ENCODE results near the gene CBFA2T3.
"Not testable (repeated sequence)": the region's sequence is repeated elsewhere in the genome, so short reads cannot be mapped to it uniquely, and the experiment has no call there.

CBFA2T3 gene

DNA sequence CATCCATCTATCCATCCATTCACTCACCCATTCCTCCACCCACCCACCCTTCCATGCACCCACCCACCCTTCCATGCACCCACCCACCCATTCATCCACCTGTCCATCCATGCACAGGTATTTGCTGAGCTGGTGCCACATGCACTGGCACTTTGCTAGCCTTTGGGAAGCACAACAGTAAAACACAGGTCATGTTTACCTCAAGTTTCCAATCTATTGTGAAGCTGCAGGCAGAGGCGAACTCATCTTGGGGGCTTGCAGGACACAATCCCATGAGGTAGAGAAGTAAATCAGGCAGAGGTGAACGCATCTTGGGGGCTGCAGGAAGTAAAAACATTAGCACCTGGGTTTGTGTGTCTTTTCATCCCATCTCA is 35.6 kb upstream of the CBFA2T3 start:
- DNase-seq, result no peak

GRCh38 chr16:89011909-89012621 is 35.1 kb upstream of the CBFA2T3 start:
- no peak for DNase-seq

- no peak for DNase-seq
Observed at GRCh38 chr16:89010210-89010925, 33.4 kb upstream of the CBFA2T3 start.

- DNase-seq, result no peak
Observed at GRCh38 chr16:89009343-89010209, 32.6 kb upstream of the CBFA2T3 start.

- DNase-seq, result not testable (repeated sequence)
Observed at GRCh38 chr16:89008796-89009195, 31.8 kb upstream of the CBFA2T3 start.

DNA sequence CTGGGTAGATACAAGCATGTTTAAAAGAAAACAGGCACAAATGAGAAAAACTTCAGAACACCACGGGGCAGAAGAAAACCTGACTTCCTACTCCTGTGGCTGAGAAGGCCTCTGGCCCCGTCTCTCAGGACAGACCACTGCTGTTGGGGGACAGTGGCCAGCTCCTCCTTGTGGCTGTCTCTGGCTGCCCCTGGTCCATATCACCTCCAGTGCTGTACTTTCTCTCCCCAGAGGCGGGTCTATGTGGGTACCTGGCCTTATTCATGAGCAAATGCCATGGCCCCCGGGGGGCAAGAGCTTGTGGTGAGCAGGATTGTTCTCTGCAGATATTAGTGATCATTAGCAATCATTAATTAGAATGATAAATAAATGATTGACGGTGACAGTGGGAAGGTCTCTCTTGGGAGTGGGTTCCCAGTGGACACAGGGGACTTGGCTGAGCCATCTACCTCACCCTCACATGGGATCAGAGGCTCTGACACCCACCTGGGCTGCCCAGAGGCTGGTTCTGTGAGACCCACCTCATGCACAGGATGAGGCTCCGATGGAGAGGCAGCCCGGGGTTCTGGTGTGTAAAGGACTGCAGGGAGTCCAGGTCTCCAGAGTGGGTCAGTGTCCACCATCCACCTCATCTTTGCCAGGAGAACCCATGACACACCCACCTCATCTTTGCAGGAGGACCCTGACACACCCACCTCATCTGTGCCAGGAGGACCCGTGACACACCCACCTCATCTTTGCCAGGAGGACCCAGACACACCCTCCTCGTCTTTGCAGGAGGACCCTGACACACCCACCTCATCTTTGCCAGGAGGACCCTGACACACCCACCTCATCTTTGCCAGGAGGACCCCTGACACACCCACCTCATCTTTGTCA is 30.6 kb upstream of the CBFA2T3 start:
- no peak for DNase-seq

GRCh38 chr16:89006036-89006752 is 29.2 kb upstream of the CBFA2T3 start:
- no peak for DNase-seq

DNA sequence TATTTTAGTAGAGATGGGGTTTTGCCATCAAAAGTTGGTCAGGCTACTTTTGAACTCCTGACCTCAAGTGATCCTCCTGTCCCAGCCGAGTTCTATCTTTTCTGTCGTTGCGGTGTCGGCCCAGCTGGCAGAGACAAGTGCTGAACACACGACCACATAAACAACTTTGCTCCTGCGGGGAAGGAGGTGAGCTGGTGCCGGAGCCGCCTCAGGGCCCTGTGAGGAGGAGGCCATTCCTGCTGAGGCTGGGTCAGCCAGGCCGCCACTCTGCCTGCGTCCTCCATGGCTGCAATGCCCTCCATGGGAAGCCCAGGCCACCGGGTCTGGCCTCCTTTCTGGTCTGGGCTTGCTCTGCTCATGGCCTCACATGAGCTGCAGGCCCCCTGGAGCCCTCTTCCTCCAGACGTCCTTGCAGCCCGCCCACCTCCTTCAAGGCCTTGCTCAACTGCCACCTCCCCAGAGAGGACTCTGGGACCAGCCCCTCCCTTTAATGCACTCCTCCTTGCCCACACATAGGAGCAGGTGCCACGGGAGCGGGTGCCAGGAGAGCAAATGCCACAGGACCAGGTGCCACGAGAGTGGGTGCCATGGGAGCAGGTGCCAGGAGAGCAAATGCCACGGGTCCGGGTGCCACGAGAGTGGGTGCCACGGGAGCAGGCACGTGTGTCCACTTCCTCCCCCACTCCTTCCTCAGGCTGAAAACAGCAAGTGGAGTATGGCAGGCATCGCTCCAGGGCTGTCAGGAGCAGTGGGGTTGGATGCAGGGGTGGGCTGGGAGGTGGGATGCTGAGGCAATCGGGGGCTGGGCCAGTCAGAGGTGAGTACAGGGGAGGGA is 28.4 kb upstream of the CBFA2T3 start:
- DNase-seq, result no peak

DNA sequence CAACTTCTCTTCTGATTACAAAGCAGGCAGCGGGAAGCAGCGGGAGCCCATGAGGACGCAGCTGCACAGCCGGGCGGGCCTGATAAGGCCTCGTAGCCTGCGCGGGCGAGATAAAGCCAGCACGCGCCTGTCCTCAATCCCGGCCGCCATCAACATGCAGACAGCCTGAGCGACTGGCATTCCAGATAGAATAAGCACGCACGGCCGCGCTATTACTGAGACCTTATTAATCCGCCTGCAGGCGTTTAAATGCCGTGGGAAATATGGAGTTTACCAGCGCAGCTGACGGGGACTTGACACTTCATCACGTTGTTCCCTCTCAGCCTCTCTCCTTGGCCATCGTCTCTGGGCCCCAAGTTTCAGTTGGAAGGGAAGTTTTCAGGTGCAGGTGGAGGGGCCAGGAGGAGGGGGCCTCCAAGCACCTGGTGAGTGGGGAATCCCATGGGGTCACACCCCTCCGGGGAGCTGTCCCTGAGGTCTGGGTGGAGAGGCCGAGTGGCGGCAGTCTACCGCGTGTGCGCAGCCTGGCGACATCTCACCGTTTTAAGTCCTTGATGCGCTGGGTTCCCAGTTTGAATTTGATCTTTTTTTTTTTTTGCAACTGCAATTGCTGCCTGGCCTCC is 27.3 kb upstream of the CBFA2T3 start:
- DNase-seq, result no peak

- no peak for DNase-seq
Observed at GRCh38 chr16:89003831-89004208, 26.8 kb upstream of the CBFA2T3 start.

DNA sequence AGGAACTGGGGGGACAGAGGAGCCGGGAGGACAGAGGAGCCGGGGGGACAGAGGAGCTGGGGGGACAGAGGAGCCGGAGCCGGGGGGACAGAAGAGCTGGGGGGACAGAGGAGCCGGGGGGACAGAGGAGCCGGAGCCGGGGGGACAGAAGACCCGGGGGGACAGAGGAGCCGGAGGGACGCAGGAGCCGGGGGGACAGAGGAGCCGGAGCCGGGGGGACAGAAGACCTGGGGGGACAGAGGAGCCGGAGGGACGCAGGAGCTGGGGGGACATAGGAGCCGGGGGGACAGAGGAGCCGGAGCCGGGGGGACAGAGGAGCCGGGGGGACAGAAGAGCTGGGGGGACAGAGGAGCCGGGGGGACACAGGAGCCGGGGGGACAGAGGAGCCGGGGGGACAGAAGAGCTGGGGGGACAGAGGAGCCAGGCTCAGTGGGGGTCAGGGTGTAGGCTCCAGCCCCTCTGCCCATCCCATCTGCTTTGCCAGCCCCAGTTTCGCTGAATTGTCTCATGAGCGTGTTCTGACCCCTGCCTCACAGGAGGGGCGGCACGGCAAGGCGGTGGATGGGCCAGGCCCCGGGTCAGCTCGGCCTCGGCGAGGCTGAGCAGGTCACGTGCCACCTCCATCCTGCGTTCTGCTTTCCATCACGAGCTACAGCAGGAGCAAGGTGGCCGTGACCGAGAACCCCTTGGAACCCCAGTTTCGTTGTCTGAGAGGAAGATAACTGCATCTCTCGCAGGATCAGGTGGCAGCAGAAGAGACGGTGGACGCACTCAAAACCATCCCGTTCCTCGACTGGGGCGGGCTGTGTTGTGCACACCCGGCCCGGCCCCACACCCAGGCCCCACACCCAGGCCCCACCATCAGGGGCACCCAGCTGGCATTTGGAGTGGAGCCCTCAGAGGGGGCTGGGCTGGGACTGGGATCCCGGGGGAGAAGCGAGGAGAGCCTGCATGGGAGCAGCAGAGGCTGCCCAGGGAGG is 26.1 kb upstream of the CBFA2T3 start:
- DNase-seq, result no peak

DNA sequence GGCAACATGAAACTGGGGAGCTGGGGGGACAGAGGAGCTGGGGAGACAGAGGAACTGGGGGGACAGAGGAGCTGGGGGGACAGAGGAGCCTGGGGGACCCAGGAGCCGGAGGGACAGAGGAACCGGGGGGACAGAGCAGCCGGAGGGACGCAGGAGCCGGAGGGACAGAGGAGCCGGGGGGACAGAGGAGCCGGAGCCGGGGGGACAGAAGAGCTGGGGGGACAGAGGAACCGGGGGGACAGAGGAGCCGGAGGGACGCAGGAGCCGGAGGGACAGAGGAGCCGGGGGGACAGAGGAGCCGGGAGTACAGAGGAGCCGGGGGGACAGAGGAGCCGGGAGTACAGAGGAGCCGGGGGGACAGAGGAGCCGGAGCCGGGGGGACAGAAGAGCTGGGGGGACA is 25.1 kb upstream of the CBFA2T3 start:
- DNase-seq, result not testable (repeated sequence)

DNA sequence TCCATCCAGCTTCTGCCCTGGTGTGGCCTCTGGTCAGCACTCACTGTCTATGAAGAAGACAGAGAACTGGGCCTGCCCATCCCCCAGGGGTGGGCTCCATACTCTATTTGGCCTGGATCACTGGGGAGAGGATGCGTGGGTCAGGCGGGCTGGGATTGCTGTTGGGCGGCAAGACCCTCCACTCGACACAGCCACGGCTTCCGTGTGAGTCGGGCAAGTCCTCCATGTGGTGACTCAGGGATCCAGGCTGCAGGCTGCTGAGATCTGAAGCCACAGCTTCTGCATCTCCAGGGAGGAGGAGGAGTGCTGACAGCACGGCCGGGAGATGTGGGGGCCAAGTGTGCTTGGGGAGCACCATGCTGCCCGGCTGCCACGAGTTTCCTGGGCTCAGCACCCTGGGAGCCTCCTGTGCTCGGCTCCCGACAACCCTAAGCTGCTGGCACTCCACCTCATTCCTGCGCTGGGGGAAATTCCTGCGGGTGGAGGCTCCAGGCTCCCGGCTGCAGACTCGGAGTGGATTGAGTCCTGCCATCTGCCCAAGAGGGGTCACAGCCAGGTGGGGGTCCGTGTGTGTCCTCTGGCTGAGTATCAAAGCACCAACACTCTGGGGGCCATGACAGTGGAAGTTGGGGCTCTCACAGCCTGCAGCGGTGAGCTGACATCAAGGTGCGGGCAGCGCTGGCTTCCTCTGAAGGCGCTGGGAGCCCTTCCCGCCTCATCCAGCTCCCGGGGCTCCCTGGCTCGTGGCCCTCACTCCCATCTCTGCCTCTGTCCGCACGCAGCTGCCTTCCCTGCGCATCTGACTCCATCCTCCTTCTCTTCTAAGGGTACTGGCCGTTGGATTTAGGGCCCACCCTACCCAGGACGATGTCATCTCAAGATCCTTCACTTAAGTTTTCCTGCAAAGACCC is 24.4 kb upstream of the CBFA2T3 start:
- no peak for DNase-seq

- DNase-seq, result no peak
Observed at GRCh38 chr16:89000207-89000959, 23.4 kb upstream of the CBFA2T3 start.

GRCh38 chr16:88999457-89000206 is 22.6 kb upstream of the CBFA2T3 start:
- DNase-seq, result no peak

- DNase-seq, result no peak
Observed at GRCh38 chr16:88995746-88996535, 18.9 kb upstream of the CBFA2T3 start.

Data from SIG-M5 (cell line).